ENCODE measurements around the gene REG3A.

REG3A gene

GRCh38 chr2:79116997-79117928 lies 42.3 kb downstream of the REG3A start:
- no peak for TF ChIP-seq REST (IDR thresholded peaks at IDR 0.05; ENCODE audit: insufficient read depth in 1 of 2, low read depth in 2 of 2, low read length in 2 of 2)
- TF ChIP-seq TAF1 (IDR thresholded peaks at IDR 0.05; ENCODE audit: borderline replicate concordance, insufficient read depth, low read length): no peak

- TF ChIP-seq POLR2AphosphoS5 (IDR thresholded peaks at IDR 0.05; ENCODE audit: low read depth, low read length): no peak
- TF ChIP-seq SIN3A (IDR thresholded peaks at IDR 0.05; ENCODE audit: borderline replicate concordance, insufficient read depth, low read length): no peak
- TF ChIP-seq FOXP2 (optimal IDR thresholded peaks at IDR 0.05; ENCODE audit: borderline replicate concordance, extremely low read depth, extremely low read length, insufficient read depth): no peak
- no peak for TF ChIP-seq REST (IDR thresholded peaks at IDR 0.05; ENCODE audit: insufficient read depth in 1 of 2, low read depth in 2 of 2, low read length in 2 of 2)
- no peak for TF ChIP-seq TAF1 (IDR thresholded peaks at IDR 0.05; ENCODE audit: borderline replicate concordance, insufficient read depth, low read length)
Observed at GRCh38 chr2:79114797-79115494, 44.6 kb downstream of the REG3A start.

GRCh38 chr2:79112269-79112668 lies 47.3 kb downstream of the REG3A start:
- no peak for TF ChIP-seq REST (IDR thresholded peaks at IDR 0.05; ENCODE audit: insufficient read depth in 1 of 2, low read depth in 2 of 2, low read length in 2 of 2)
- no peak for TF ChIP-seq SIN3A (IDR thresholded peaks at IDR 0.05; ENCODE audit: borderline replicate concordance, insufficient read depth, low read length)
